NB4 (cell line): ENCODE measurements around the gene DOCK8.
"Not testable (repeated sequence)": the region's sequence is repeated elsewhere in the genome, so short reads cannot be mapped to it uniquely, and the experiment has no call there.

Source experiments
- DNase-seq: peaks from one replicate; pipeline ENCODE4 v3.0.0; 2010; ENCODE audit warnings: low read depth
- H3K4me3 ChIP-seq: one replicate; pipeline ENCODE4 v1.5.1; 2011; ENCODE audit warnings: mild to moderate bottlenecking, low read depth, low read length, moderate library complexity
- MYC ChIP-seq: IDR thresholded peaks from 2 replicates; pipeline ENCODE4 v1.6.1; 2011; ENCODE audit warnings: low read depth, low read length
- POLR2A ChIP-seq: IDR thresholded peaks from 2 replicates; pipeline ENCODE4 v1.6.1; 2011; ENCODE audit warnings: mild to moderate bottlenecking; ENCODE audit not compliant: insufficient read length; ENCODE audit errors: extremely low read depth
- TF ChIP-seq, protein P1 (sequence below): IDR thresholded peaks from one replicate; pipeline ENCODE4 v1.5.1; 2012; ENCODE audit warnings: low read depth, low read length
- TF ChIP-seq, protein P2 (sequence below): IDR thresholded peaks from 2 replicates; pipeline ENCODE4 v1.6.1; 2011; ENCODE audit warnings: low read depth, low read length

The DOCK8 gene

DNA sequence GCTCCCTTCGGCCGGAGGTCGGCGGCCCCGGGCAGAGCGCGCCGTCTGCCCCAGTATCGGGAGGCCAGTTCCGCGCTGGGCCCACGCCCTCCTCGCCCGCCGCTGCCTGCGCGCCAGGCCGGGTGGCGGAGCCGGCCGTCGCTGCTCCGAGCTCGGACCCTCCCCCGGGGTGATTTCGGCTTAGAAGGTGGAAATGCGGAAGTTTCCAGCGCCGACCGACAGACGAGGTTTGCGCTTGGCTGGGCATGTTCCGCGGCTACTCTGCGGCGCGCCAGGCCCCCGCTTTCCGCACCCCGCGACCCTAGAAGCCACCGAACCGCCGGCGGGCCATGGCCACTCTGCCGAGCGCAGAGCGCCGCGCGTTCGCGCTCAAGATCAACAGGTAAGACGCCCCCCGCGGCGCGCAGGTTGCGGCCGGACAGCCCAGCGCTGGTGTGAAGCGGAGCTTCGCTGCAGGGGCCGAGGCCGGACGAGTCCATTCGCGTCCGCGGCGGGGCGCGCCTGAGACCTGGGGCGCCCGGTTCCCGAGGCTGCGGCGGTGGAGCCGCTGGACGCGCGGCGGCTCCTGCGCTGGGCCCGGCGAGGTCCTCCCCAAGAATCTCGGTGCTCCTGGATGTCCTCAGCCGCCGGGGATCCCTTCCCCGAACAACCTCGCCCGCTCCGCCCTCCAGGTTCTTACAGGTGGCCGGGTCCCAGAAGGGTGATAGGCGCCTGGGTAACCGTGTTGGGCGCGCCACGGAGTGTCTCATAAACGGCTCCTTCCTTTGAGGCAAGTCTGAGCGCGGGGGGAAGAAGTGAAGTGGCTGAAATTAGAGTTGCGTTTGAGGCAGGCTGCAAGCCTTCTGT lies at the start of gene DOCK8:
Gene DOCK8 (plus strand): TSS at position 218 of the 846 bp plus-strand sequence. CDS start 112 bp downstream, at position 330.
- TF ChIP-seq MYC = peak; percentile 90
- TF ChIP-seq, protein P1, sequence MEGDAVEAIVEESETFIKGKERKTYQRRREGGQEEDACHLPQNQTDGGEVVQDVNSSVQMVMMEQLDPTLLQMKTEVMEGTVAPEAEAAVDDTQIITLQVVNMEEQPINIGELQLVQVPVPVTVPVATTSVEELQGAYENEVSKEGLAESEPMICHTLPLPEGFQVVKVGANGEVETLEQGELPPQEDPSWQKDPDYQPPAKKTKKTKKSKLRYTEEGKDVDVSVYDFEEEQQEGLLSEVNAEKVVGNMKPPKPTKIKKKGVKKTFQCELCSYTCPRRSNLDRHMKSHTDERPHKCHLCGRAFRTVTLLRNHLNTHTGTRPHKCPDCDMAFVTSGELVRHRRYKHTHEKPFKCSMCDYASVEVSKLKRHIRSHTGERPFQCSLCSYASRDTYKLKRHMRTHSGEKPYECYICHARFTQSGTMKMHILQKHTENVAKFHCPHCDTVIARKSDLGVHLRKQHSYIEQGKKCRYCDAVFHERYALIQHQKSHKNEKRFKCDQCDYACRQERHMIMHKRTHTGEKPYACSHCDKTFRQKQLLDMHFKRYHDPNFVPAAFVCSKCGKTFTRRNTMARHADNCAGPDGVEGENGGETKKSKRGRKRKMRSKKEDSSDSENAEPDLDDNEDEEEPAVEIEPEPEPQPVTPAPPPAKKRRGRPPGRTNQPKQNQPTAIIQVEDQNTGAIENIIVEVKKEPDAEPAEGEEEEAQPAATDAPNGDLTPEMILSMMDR = peak; percentile 58
- TF ChIP-seq POLR2A = peak; percentile 80
- TF ChIP-seq, protein P2, sequence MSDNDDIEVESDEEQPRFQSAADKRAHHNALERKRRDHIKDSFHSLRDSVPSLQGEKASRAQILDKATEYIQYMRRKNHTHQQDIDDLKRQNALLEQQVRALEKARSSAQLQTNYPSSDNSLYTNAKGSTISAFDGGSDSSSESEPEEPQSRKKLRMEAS = peak; percentile 67
- peak; percentile 99 for DNase-seq
- H3K4me3 ChIP-seq = peak within 1 kb of the TSS; percentile 77

DNA sequence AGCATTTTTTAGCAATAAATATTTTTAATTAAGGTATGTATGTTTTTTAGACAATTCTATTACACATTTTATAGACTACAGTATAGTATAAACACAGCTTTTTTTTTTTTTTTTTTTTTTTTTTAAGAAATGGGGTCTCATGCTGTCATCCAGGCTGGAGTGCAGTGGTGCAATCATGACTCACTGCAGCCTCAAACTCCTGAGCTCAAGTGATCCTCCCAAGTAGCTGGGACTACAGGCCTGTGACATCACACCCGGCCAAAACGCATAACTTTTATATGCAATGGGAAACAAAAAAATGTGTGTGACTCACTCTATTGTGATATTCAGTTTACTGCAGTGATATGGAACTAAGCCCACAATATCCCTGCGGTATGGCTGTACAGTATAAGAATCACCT lies 44.9 kb upstream of the DOCK8 start:
- not testable (repeated sequence) for H3K4me3 ChIP-seq, DNase-seq

DNA sequence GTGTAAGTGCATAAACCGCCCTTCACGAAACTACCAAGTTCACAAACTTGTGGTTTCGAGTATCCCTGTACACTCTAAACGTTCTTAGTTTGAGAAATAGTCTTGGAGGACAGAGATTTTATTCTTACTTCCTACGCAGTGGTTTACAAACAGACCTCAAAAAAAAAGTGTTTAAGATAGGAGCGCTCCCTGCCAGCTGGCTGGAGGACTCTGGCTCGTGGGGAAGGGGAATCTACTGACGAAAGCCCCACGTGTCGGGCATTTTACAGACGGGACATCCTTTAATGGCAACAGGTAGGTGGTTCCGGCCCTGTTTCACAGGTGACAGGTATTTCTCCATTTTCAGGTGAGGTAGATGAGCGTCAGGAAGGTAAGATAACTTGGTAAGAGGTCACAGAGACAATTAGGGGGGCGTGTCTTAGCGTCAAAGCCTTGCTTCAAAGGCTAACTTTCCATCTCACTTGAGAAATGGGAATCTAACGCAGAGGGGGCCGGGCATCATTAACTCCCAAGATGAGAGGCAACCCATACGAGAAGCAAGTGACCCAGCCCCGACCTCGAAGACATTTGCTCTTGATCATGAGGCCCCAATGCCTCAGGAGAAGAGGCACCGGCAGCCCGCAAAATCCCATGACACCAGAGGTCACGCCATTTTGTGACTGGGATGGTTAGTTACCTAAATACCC lies 36.4 kb upstream of the DOCK8 start:
- H3K4me3 ChIP-seq = peak overlapping the region; percentile 69
- peak; percentile 27 for DNase-seq

DNA sequence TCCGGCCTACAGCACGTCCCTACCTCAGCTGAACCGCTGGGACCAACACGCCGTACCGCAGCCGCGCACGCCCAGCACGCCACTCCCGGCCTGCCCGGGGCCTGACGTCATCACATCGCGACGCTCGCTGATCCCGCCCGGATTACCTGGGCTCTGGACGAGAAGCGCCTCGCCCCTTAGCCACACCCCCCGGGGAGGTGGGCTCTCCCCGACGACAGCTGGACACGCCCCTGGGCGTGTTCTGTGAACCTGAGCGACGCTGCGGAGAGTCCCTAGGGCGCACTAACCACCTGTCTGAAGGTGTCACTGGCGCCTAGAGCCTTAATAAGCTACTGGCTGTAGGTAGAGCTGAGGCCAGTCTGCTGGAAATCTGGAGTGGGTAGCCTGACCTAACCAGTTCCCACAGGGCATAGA lies 35.7 kb upstream of the DOCK8 start, which contains the start of gene ZNG1A:
Gene ZNG1A (minus strand): TSS at position 87 of the 414 bp plus-strand sequence. CDS start 87 bp downstream, outside the sequence.
- peak within 1 kb of the TSS; percentile 73 for H3K4me3 ChIP-seq
- DNase-seq = peak; percentile 92

DNA sequence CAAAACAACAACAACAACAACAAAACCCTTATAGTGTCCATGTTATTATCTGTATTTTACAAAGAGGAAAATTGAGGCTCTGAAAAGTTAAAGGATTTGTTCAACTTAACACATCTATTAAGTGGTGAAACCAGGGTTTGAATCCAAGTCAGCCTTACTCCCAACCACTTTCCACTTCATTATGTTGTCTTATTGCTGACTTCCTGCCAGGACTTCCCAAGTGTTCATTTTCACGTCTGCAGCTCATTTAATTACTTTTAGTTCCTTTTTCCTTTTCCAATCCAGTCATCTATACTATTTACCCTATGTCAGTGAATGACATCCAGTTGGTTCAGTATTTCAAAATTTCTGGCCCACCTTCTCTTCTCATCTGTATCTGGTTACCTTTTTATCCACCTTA lies 15.1 kb upstream of the DOCK8 start:
- H3K4me3 ChIP-seq, DNase-seq: not testable (repeated sequence)

DNA sequence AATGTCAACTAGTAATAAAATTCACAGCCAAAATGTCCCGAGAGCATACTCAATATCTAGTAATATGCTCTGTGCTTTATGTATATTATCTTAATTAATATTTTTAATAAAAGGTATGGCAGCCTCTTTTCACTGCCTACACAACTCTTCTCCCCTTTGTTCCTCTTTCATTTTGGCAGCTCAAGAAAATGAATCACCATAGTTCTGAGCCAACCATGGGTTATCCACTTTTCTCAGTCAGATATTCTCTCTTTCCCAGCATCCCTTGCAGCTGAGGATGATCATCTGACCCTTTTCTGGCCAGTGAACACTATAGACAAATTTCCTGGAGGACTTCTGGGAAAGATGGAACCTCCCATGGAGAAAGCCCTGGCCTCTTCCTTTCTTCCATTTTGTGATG lies 8.2 kb upstream of the DOCK8 start:
- no peak overlapping the region for H3K4me3 ChIP-seq
- peak; percentile 16 for DNase-seq
- TF ChIP-seq, protein P2 = no peak
- TF ChIP-seq POLR2A = no peak
- no peak for TF ChIP-seq MYC
- TF ChIP-seq, protein P1 = no peak

DNA sequence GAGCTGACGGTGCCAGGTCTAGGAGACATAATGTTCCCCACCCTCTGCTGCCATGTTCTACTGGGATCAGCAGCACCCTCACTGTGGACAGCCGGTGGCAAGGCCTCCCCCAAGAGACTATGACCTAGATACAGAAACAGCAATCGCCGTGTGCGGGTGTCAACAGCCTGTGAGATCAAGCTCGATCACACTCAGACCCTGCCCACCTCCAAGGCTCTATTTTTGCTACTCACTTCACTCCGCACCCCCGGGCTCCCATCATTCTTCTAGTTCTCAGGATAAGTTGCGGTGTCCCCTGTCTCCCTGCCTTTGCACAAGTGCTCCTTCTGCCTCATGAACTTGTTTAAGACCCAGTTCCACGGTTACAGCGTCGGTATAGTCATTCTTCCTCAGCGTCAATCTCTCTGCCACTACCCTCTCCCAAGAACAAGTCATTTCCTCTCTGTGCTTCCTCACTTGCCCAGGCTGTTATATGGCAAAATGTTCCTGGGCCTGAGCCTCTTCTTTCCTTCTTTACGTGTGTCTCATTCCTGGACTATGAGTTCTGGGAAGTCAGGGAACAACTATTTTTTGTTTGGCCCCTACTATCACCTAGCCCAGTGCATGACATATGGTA lies 5.4 kb upstream of the DOCK8 start:
- DNase-seq = peak; percentile 37
- no peak overlapping the region for H3K4me3 ChIP-seq
- TF ChIP-seq, protein P2 = no peak
- TF ChIP-seq, protein P1 = no peak
- no peak for TF ChIP-seq MYC
- TF ChIP-seq POLR2A = no peak

DNA sequence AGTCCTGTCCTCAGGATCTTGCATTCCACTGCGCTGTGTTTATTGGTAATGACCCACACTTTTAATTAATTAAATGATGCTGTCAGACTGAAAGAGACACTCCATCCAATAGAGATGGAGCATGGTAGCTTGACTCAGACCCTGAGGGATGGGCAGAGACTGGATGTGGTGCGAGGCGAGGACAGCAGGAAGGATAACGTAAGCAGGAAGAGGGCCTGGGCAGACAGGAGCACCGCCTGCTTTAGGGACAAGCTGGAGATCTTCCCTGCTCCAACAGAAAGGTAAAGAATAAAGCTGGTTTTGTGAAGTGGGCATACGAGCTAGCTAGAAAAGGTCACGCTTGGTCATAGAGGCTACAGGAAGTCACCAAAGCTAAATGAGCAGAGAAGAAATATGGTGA lies 3.6 kb upstream of the DOCK8 start:
- H3K4me3 ChIP-seq = no peak overlapping the region
- TF ChIP-seq, protein P1 = no peak
- TF ChIP-seq MYC (no peak), POLR2A (no peak)
- DNase-seq = peak; percentile 7
